PC-9 (cell line): ENCODE measurements around the gene PCMTD2.

Experiments
- CTCF ChIP-seq: fragments of 200-600 bp; sonication (generic); conservative IDR thresholded peaks from 2 replicates; pipeline ENCODE4 v1.6.1; 2017; ENCODE audit warnings: mixed run types, antibody characterized with exemption, mild to moderate bottlenecking, moderate library complexity
- EZH2 ChIP-seq: fragments of 200-600 bp; sonication (generic); IDR thresholded peaks from 2 replicates; pipeline ENCODE4 v1.8.0; 2017; ENCODE audit warnings: antibody characterized with exemption, low read depth

GRCh38 chr20:64283646-64284045 is 28.1 kb downstream of the PCMTD2 start:
- no peak for TF ChIP-seq CTCF
- TF ChIP-seq EZH2 = no peak
